HG02852 (cell line): Measurements from ENCODE around the gene FAAP100.
"Not testable (repeated sequence)": the region's sequence is repeated elsewhere in the genome, so short reads cannot be mapped to it uniquely, and the experiment has no call there.

Experiments
- ATAC-seq: cut with Tn5 transposase; IDR thresholded peaks from one replicate; pipeline ENCODE4 v1.9.1; 2021; ENCODE audit warnings: mild to moderate bottlenecking, moderate library complexity; ENCODE audit not compliant: unreplicated experiment

FAAP100 gene, protein sequence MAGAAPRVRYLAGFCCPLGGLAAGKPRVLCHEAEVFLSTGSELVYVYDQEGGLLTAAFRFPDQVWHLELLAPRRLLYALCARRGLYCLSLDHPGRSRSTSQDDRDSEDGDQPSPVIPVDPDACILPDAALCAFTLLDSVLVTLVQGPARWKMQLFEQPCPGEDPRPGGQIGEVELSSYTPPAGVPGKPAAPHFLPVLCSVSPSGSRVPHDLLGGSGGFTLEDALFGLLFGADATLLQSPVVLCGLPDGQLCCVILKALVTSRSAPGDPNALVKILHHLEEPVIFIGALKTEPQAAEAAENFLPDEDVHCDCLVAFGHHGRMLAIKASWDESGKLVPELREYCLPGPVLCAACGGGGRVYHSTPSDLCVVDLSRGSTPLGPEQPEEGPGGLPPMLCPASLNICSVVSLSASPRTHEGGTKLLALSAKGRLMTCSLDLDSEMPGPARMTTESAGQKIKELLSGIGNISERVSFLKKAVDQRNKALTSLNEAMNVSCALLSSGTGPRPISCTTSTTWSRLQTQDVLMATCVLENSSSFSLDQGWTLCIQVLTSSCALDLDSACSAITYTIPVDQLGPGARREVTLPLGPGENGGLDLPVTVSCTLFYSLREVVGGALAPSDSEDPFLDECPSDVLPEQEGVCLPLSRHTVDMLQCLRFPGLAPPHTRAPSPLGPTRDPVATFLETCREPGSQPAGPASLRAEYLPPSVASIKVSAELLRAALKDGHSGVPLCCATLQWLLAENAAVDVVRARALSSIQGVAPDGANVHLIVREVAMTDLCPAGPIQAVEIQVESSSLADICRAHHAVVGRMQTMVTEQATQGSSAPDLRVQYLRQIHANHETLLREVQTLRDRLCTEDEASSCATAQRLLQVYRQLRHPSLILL

GRCh38 chr17:81552244-81553017 is at the start of gene FAAP100:
Gene FAAP100, minus strand, starts transcription at chr17:81552353. Its CDS starts 23 bp downstream, at chr17:81552330.
- peak; percentile 39 for ATAC-seq

DNA sequence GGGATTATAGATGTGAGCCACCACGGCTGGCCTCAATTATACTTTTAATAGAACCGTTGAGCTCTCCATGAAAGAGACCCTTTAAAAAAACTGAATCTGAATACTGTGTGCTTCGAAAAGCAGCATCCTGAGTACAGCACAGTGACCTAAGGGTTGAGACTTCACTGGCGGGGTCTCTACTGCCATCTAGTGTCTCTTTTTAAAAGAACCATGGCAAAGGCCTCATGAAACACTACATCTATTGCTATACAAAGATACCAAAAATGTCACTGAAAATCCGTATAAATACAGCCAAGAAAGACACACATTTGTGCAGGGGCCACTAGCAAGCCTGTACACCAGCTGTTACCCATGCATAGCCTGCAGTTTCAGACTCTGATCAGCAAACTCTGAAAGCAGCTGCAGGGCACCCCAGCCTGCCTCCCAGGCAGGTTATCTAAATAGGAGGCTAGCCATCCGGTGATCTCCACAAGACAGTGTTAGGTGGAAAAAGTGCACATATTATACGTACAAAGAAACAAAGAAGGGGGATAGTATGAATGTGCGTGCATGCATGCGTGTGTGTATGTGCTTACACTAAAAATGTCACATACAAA is 49.5 kb upstream of the FAAP100 start:
- no peak for ATAC-seq

DNA sequence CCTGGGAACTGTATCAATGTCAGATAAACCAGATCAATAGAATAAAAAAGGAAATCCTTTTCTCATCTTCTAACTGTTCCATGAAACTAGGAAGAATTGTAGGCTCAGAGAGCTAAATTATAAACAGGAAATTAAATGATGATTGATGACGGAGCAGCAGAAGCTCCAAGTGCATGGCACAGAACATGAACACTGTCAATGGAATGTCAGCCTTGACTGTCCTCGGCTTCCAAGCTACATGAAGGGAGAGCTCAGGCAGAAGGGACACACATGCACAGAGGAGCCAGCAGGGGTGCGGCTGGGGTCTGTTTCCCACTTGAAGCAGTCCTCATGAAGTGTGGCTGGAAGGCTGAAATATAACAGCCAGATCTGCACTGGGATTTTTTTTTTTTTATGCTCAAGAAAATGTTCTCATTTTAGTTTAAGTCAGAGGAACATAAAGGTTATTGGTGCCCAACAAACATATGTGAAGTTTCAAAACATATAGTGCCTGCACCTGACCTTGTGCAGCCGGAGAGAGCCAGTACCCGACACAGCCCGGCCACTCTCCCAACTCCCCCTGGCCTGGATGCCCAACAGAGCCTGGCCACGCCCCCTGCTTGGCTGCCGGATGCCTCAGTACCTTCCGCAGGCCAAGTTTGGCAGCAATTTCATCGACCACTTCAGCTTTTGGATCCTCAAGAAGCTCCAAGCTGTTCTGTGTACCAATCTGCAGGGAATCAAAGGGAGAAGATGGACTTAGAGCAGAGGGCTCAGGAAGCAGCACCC is 47.8 kb upstream of the FAAP100 start:
- no peak for ATAC-seq

- ATAC-seq = no peak
Measured at GRCh38 chr17:81593105-81593871, 41.1 kb upstream of the FAAP100 start.

GRCh38 chr17:81591971-81592370 is 39.8 kb upstream of the FAAP100 start:
- no peak for ATAC-seq

- ATAC-seq = no peak
Measured at GRCh38 chr17:81590121-81590520, 38.0 kb upstream of the FAAP100 start.

- no peak for ATAC-seq
Measured at GRCh38 chr17:81589612-81590011, 37.5 kb upstream of the FAAP100 start.

DNA sequence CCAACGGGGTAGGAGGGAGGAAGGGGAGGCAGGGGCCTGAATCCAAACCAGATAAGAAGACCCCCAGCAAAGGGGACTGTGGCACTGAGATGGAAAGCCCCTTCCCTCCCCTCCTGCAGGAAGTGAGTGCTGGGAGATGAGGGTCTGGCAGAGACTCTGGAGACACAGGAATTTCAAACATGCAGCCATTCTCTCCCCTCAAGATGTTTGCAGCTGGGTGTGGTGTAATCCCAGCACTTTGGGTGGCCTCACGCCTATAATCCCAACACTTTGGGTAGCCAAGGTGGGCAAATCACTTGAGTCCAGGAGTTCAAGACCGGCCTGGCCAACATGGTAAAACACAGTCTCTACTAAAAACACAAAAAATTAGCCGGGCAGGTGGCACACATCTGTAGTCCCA is 33.9 kb upstream of the FAAP100 start:
- no peak for ATAC-seq

DNA sequence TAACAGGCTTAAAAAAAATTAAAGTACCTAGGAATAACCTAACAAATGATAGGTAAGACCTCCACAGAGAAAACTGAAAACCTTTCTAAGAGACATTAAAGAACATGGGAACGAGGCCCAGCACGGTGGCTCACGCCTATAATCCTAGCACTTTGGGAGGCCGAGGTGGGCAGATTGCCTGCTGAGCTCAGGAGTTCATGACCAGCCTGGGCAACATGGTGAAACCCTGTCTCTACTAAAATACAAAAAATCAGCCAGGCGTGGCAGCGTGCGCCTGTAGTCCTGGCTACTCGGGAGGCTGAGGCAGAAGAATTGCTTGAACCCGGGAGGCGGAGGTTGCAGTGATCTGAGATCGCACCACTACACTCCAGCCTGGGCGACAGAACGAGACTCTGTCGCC is 32.6 kb upstream of the FAAP100 start:
- not testable (repeated sequence) for ATAC-seq

DNA sequence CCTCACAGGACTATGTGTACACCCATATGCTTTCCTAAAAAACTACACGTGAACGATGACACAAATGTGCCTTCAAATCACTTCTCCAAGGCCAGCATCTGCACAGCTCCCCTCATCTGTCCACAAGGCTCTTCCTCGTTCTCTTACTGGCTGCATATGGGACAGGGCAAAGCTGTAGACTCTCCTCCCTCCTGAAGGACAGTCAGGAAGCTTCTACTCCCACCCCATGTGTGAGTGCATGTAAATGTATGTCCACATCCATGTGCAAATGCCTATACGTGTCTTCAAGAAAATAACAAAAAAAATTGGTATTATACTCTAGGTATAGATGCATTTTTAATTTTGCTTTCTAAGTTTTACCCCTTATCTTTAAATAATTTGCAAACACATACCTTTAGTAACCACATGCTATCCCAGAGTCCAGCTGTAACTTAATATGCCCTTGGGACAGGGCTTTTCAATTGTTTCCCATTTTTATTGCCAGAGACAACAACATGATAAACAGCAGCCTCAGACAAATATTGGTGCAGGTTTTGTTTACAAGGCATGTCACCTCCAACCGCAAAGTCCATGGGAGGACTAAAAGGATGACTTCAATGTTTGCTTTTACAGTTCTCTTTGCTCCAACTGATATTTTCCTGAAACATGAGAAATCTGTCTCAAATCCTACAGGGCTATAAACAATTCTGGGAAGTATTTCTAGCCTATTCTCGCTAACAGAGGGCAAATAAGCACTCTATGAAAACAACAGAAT is 31.6 kb upstream of the FAAP100 start:
- ATAC-seq = no peak

GRCh38 chr17:81582749-81583148 is 30.6 kb upstream of the FAAP100 start:
- ATAC-seq = no peak

DNA sequence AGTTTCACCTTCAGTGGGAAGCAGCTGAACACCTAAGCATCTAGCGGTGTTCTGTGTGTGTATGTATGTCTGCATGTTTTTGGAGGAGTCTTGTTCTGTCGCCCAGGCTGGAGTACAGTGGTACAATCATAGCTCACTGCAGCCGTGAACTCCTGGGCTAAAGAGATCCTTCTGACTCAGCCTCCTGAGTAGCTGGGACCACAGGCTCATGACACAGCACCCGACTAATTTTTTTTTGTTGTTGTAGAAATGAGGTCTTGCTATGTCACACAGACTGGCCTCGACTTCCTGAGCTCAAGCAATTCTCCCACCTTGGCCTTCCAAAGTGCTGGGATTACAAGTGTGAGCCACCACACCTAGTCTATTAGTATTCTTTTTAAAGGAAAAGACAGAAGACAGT is 30.2 kb upstream of the FAAP100 start:
- ATAC-seq = no peak

GRCh38 chr17:81581758-81582157 is 29.6 kb upstream of the FAAP100 start:
- no peak for ATAC-seq

GRCh38 chr17:81580481-81580880 is 28.3 kb upstream of the FAAP100 start:
- ATAC-seq = no peak

GRCh38 chr17:81579821-81580321 is 27.7 kb upstream of the FAAP100 start:
- ATAC-seq = no peak

- no peak for ATAC-seq
Measured at GRCh38 chr17:81579298-81579697, 27.1 kb upstream of the FAAP100 start.

DNA sequence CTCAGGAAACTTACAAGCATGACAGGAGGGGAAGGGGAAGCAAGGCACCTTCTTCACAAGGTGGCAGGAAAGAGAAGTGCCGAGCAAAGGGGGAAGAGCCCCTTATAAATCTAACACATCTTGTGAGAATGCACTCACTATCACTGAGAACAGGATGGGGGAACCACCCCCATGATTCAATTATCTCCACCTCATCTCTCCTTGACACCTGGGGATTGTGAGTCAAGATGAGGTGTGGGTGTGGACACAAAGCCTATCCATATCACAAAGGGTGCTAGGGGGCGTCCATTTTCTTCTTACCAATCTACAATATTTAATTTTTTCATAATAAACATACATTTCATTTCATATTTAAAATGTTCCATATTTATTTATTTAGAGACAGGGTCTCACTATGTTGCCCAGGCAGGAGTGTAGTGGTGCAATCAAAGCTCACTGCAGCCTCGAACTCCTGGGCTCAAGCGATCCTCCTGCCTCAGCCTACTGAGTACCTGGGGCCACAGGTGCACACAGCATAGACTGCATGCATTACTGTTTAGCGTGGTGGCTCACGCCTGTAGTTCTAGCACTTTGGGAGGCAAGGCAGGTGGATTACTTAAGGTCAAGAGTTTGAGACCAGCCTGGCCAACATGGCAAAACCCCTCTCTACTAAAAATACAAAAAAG is 26.5 kb upstream of the FAAP100 start:
- ATAC-seq = no peak

GRCh38 chr17:81578038-81578441 is 25.9 kb upstream of the FAAP100 start:
- ATAC-seq = no peak
